Breast epithelium (tissue), 3 donors: ENCODE measurements around the gene ATG7.

Experiments
- POLR2A ChIP-seq: fragments of 450-650 bp; IDR thresholded peaks from one replicate; pipeline ENCODE4 v1.6.1; 2016; ENCODE audit warnings: antibody characterized with exemption, mild to moderate bottlenecking, moderate library complexity
- POLR2AphosphoS5 ChIP-seq, 3 donors: sonication (generic); formaldehyde crosslinking; IDR thresholded peaks; one replicate each; pipeline ENCODE4 v1.6.1; 2017; ENCODE audit warnings: antibody characterized with exemption in 3 of 3
- TF ChIP-seq, protein P1 (sequence below), 3 donors: fragments of 450-650 bp; IDR thresholded peaks; one replicate each; pipeline ENCODE4 v1.5.1; 2016 to 2017; ENCODE audit warnings: antibody characterized with exemption in 3 of 3, mild to moderate bottlenecking in 3 of 3, moderate library complexity in 3 of 3

DNA sequence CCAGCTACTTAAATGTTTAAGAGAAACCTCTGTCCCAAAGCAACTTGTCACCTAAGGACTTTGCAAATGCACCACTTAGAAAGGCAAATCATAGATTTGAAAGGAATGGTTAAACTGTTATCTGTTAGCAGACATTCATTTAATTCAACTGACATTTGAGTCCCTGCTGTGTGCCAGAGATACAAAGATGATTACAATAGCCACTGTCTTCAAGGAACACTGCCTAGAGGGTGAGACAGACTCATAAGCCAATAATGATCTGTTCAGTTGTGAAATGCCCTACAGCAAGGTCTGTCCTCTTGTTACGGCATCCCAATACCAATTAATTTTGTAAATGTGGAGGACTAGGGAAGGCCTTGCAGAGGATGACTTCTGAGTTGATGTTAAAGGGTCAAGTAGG, 113.1 kb downstream of the ATG7 start:
- TF ChIP-seq, protein P1, sequence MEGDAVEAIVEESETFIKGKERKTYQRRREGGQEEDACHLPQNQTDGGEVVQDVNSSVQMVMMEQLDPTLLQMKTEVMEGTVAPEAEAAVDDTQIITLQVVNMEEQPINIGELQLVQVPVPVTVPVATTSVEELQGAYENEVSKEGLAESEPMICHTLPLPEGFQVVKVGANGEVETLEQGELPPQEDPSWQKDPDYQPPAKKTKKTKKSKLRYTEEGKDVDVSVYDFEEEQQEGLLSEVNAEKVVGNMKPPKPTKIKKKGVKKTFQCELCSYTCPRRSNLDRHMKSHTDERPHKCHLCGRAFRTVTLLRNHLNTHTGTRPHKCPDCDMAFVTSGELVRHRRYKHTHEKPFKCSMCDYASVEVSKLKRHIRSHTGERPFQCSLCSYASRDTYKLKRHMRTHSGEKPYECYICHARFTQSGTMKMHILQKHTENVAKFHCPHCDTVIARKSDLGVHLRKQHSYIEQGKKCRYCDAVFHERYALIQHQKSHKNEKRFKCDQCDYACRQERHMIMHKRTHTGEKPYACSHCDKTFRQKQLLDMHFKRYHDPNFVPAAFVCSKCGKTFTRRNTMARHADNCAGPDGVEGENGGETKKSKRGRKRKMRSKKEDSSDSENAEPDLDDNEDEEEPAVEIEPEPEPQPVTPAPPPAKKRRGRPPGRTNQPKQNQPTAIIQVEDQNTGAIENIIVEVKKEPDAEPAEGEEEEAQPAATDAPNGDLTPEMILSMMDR (IDR thresholded peaks at IDR 0.05): no peak
- TF ChIP-seq POLR2A: no peak
- no peak for TF ChIP-seq POLR2AphosphoS5 (IDR thresholded peaks at IDR 0.05)
